ENCODE data around the gene STAB1. TPM values are rescaled to one million over a fixed set of nuclear protein-coding genes. Genes with fewer than 3 reads are reported as not detected.
A peak's percentile ranks its signal among the peaks of the same experiment; 100 is the strongest.

Gene STAB1
- total RNA-seq, 1 donor from 2014 or later = 866 TPM

- H3K27me3 Mint-ChIP-seq (ENCODE audit: unreplicated experiment) = peaks cover 9% of the 10 kb centered on the region
- peaks cover 3% of the 10 kb centered on the region for H3K4me1 Mint-ChIP-seq (ENCODE audit: unreplicated experiment)
- TF ChIP-seq CTCF (IDR thresholded peaks at IDR 0.05; ENCODE audit: unreplicated experiment) = no peak
- H3K36me3 Mint-ChIP-seq (ENCODE audit: low read depth, unreplicated experiment) = peaks cover 47% of the 10 kb centered on the region
- no peaks in the 10 kb centered on the region for H3K9me3 Mint-ChIP-seq (ENCODE audit: unreplicated experiment)
- H3K27ac Mint-ChIP-seq (ENCODE audit: unreplicated experiment) = peak overlapping the region; percentile 4
- peak overlapping the region; percentile 66 for H3K4me3 Mint-ChIP-seq (ENCODE audit: unreplicated experiment)
- DNase-seq (ENCODE audit: low spot score) = no peak
Measured at GRCh38 chr3:52507359-52507758, 12.2 kb downstream of the STAB1 start.

- H3K27me3 Mint-ChIP-seq (ENCODE audit: unreplicated experiment) = peaks cover 13% of the 10 kb centered on the region
- peaks cover 45% of the 10 kb centered on the region for H3K36me3 Mint-ChIP-seq (ENCODE audit: low read depth, unreplicated experiment)
- no peak for DNase-seq (ENCODE audit: low spot score)
- H3K9me3 Mint-ChIP-seq (ENCODE audit: unreplicated experiment) = no peaks in the 10 kb centered on the region
- no peak overlapping the region for H3K27ac Mint-ChIP-seq (ENCODE audit: unreplicated experiment)
- H3K4me1 Mint-ChIP-seq (ENCODE audit: unreplicated experiment) = peaks cover 3% of the 10 kb centered on the region
- no peak for TF ChIP-seq CTCF (IDR thresholded peaks at IDR 0.05; ENCODE audit: unreplicated experiment)
- H3K4me3 Mint-ChIP-seq (ENCODE audit: unreplicated experiment) = no peak overlapping the region
Measured at GRCh38 chr3:52509753-52510328, 14.7 kb downstream of the STAB1 start.

- peaks cover 36% of the 10 kb centered on the region for H3K36me3 Mint-ChIP-seq (ENCODE audit: low read depth, unreplicated experiment)
Measured at GRCh38 chr3:52511509-52511908, 16.4 kb downstream of the STAB1 start.

GRCh38 chr3:52512105-52512504, 17.0 kb downstream of the STAB1 start:
- Mint-ChIP-seq H3K36me3 (ENCODE audit: low read depth, unreplicated experiment) (peaks cover 31% of the 10 kb centered on the region), H3K27me3 (ENCODE audit: unreplicated experiment) (peaks cover 10% of the 10 kb centered on the region)

More at GRCh38 chr3:52511509-52511908, 16.4 kb downstream of the STAB1 start:
- Mint-ChIP-seq H3K4me1 (ENCODE audit: unreplicated experiment) (peaks cover 3% of the 10 kb centered on the region), H3K4me3 (ENCODE audit: unreplicated experiment) (no peak overlapping the region), H3K27me3 (ENCODE audit: unreplicated experiment) (peaks cover 10% of the 10 kb centered on the region), H3K9me3 (ENCODE audit: unreplicated experiment) (no peaks in the 10 kb centered on the region), H3K27ac (ENCODE audit: unreplicated experiment) (no peak overlapping the region)
- DNase-seq (ENCODE audit: low spot score) = no peak
- no peak for TF ChIP-seq CTCF (IDR thresholded peaks at IDR 0.05; ENCODE audit: unreplicated experiment)

More at GRCh38 chr3:52512105-52512504, 17.0 kb downstream of the STAB1 start:
- H3K9me3 Mint-ChIP-seq (ENCODE audit: unreplicated experiment) = no peaks in the 10 kb centered on the region
- DNase-seq (ENCODE audit: low spot score) = no peak
- peaks cover 3% of the 10 kb centered on the region for H3K4me1 Mint-ChIP-seq (ENCODE audit: unreplicated experiment)
- no peak overlapping the region for H3K27ac Mint-ChIP-seq (ENCODE audit: unreplicated experiment)
- H3K4me3 Mint-ChIP-seq (ENCODE audit: unreplicated experiment) = peak overlapping the region; percentile 42
- TF ChIP-seq CTCF (IDR thresholded peaks at IDR 0.05; ENCODE audit: unreplicated experiment) = no peak
